Sigmoid colon (tissue), 4 donors: ENCODE measurements around the gene SNUPN.

Experiments
- CTCF ChIP-seq, 4 experiments: fragments of 450-650 bp in 3 of 4; fragments of 200-600 bp in 1 of 4; IDR thresholded peaks; one replicate each; pipeline ENCODE4 v1.5.1; 2016 to 2019; ENCODE audit warnings: antibody characterized with exemption in 4 of 4, mild to moderate bottlenecking in 3 of 4, moderate library complexity in 2 of 4
- EP300 ChIP-seq, 4 donors: sonication (generic); formaldehyde crosslinking; IDR thresholded peaks; one replicate each; pipeline ENCODE4 v1.6.1; 2017; ENCODE audit warnings: antibody characterized with exemption in 4 of 4
- POLR2A ChIP-seq, 2 donors: fragments of 450-650 bp; IDR thresholded peaks; one replicate each; pipeline ENCODE4 v1.6.1; 2016; ENCODE audit warnings: antibody characterized with exemption in 2 of 2, mild to moderate bottlenecking in 2 of 2, moderate library complexity in 2 of 2

DNA sequence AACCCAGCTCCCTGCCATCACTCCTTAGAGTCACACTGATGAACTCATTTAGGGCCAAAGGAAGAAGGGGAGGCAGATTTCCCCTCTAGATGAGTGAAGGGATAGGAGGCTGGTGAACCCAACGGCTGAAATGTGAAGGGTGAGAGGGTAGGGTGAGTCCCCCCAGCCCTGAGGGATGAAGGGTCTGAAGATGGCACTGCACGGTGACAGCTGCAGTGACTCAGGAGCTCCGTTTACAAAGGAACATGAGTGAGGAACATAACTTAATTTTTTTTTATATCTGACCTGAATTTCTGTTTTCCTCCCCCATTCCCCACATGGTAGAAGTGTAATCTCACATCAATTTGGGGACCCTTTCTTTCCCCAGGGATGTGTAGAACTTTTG, 36.2 kb upstream of the SNUPN start:
- TF ChIP-seq CTCF (IDR thresholded peaks at IDR 0.05) (no peak), EP300 (IDR thresholded peaks at IDR 0.05) (no peak), POLR2A (IDR thresholded peaks at IDR 0.05) (no peak)
